HG02588 (cell line): ENCODE measurements around the gene C3orf18.

Experiments
- ATAC-seq: cut with Tn5 transposase; IDR thresholded peaks from one replicate; pipeline ENCODE4 v1.9.1; 2021; ENCODE audit warnings: mild to moderate bottlenecking, moderate library complexity; ENCODE audit not compliant: unreplicated experiment

Gene C3orf18

GRCh38 chr3:50567386-50568167 is at the start of gene C3orf18:
Gene C3orf18 (minus strand): TSS chr3:50567747. CDS start chr3:50565699, 2,048 bp downstream.
- ATAC-seq = peak; percentile 82

DNA sequence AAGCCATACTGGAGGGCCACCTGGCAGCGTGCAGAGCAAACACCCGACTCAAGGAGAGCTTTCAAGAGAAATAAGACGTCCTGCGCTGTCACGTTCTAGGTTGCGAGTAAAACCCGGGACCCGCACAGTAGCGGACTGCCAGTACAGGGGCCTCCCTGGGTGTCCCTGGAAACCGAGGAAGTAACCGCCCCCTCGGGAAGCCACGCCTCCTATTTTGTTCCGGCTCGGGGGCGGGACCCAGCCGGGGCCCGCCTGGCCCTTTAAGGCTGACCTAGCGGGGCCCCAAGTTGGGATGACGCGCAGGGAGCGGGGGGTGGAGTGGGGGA is 49.2 kb upstream of the C3orf18 start:
- peak; percentile 66 for ATAC-seq

DNA sequence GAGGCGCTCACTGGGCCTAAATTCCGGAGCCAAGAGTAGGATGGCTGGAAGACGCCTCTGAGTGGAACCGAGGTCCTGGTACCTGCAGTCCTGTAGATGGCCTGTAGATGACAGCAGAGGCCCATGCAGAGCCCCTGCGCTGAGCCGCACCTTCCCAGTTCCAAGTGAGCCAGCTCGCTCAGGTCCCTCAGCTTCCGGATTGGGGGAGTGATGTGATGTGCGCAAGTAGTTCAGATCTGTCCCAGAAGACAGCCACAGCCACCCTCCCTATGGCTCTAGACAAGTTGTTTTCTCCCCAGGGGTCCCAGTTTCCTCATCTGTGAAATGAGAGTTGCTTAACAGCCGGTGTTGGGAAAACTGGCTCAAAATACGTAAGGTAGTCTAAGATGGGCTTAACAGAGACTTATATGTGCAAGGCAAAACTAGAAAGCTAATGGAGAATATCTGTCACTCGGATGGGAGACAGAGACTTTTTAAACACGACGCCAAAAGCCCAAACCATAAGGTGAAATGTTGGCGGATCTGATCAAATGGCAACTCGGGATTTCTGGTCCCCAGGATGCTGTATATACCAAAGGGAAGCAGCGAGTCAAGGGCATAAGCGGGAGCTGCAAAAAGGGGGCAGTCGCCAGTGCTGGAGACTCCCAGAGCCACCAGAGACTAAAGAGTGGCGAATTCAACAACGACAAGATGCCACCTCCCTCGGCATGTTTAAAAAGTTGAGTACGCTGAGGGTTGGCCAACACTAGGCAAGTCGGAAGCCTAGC is 48.6 kb upstream of the C3orf18 start:
- ATAC-seq = peak; percentile 33

GRCh38 chr3:50615190-50615589 is 47.6 kb upstream of the C3orf18 start:
- no peak for ATAC-seq

GRCh38 chr3:50612970-50613846 is 45.7 kb upstream of the C3orf18 start:
- ATAC-seq = no peak

- peak; percentile 1 for ATAC-seq
These were observed 44.8 kb upstream of the C3orf18 start for GRCh38 chr3:50612234-50612882.

DNA sequence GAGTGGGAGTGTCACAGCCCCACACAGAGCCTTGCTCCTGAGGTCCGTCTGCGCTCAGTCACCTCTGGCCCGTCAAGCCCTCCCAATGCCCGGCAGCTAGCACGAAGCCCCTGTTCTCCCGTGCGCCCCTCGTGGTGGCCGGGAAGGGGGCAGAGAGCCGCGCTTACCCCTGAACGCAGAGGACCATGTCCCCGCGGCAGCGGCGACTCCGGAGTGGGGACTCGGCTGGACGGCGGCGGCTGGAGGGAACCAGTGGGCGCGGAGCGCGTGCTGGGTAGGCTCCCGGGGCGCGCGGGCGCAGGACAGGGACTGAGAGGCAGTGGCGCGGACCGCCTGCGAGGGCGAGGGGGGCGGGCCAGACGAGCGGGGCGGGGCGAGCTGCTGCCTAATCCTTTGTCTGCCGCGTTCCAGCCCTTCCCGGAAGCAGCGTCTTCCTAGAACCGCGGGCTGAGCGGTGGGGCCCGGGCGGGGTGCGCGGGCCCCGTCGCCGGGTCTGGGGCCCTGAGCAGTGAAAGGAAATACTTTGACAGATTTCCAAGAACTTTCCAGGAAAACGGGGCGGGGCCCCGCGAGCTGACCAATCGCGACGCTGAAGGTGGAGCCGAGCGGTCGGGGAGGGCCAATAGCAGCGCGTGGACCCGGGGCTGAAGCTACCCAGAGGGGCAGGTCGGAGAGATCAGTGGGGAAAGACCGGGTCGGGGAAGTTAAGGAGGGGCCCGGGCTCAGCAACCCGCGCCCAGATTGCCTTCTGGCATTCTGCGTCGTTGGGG is 44.1 kb upstream of the C3orf18 start, which contains the start of gene CISH:
CISH (minus strand) TSS at position 311 of the 770 bp plus-strand sequence; CDS start at position 187, 124 bp downstream.
- peak; percentile 65 for ATAC-seq

GRCh38 chr3:50610992-50611463 is 43.5 kb upstream of the C3orf18 start:
- no peak for ATAC-seq

DNA sequence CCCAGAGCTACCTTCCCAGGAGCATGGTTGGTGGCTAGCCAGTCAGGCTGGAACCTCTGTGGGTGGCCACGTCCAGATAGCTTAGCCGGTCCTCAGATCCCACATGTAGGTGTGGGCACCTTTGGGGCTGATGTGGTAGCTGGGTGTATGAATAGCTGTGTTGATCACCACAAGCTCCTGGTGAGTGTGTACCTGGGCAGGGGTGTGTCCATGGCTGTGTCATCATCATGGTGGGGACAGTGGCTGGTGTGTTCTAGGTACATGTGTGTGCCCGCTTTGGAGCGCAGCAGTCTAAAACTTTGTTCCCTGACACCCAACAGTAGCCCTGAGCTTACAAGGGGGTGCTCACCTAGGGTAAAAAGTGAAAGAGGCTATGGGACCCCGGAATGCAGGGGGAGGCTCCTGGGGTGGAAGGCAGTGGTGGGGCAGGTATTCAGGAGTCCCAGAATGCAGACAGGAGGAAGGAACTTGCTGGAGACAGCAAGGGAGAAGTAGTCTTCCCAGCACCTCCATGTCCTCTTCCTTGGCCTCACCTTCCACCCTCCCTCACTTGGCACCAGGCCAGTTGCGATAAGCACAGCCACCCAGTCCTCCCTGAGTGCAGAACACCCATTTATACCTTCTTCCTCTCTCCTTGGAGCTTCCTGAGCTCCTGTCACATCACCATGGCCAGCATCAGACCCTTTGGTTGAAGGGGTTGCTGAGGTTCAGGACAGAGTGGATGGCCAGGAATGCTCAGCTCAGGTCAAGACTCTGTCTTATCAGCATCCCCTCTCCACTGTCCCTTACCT is 42.8 kb upstream of the C3orf18 start:
- ATAC-seq = no peak

- no peak for ATAC-seq
These were observed 42.2 kb upstream of the C3orf18 start for GRCh38 chr3:50609763-50610085.

DNA sequence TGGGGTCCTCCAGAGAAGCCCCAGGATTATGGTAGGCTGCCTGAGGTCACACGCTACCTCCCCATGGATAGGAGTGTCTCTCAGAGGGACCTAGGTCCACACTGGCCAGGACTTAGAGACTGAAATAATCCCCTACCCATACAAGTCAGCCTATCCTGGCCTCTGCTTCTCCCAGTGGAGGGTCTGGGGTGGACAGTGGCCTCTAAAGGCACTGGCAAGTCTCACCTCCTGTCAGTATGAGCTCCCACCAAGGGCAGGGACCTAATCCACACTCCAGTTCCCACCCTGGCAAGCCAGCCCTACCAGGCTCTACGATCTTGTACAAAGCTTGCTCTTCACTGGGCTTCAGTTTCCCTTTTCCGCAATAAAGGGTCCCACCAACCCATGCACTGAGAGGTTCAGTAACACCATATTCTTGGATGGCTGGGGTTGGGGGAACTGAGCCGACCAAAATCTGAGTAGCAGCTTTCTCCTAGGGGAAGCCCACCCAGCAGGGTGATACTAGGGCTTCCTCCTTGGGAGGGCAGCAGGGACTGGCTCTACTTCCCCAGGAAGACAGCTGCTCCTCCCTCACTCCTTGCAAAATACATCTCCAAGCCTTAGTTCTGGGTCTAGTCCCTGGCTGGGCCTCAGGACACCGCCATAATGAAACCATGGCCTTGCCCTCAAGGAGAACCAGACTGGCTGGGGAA is 41.7 kb upstream of the C3orf18 start:
- ATAC-seq = no peak

- no peak for ATAC-seq
These were observed 40.7 kb upstream of the C3orf18 start for GRCh38 chr3:50608278-50608677.

- no peak for ATAC-seq
These were observed 39.9 kb upstream of the C3orf18 start for GRCh38 chr3:50607271-50608091.

- no peak for ATAC-seq
These were observed 39.0 kb upstream of the C3orf18 start for GRCh38 chr3:50606596-50606995.

GRCh38 chr3:50605901-50606326 is 38.4 kb upstream of the C3orf18 start:
- ATAC-seq = no peak

GRCh38 chr3:50604628-50605588 is 37.4 kb upstream of the C3orf18 start:
- no peak for ATAC-seq
